A549 (cell line): Measurements from ENCODE around the gene OR8J1. TPM values are rescaled to one million over a fixed set of nuclear protein-coding genes. Genes with fewer than 3 reads are reported as not detected.

Experiments
- polyA plus RNA-seq, 4 experiments: library from polyadenylated mRNA; depleted of rRNA in 3 of 4; stranded (reverse); fragments of >200 nt; fragmentation: RNase III in 1 of 4; extraction: RNeasy Plus Mini Kit Qiagen cat#74134 plus additional on column Dnase treatment in 1 of 4; gene quantifications; 2 replicates in 3 of 4; 3 replicates in 1 of 4; pipeline ENCODE4 v1.2.3, GENCODE V29; 2011 to 2017

OR8J1 gene
- polyA plus RNA-seq, 2 of the 4 experiments (the other 2 are of a cell fraction), result not detected

Other genes with a start within 250 kb of the OR8J1 start
- not detected in 2 replicates for gene OR8H3, start 231.9 kb upstream of the OR8J1 start, polyA plus RNA-seq (2011; rRNA removed)
- gene OR8H3, start 231.9 kb upstream of the OR8J1 start, polyA plus RNA-seq (2017; fragmentation: RNase III; extraction: RNeasy Plus Mini Kit Qiagen cat#74134 plus additional on column Dnase treatment), result not detected in 3 replicates
- not detected in 2 replicates for gene OR8J3, start 214.1 kb upstream of the OR8J1 start, polyA plus RNA-seq (2011; rRNA removed)
- not detected in 3 replicates for gene OR8J3, start 214.1 kb upstream of the OR8J1 start, polyA plus RNA-seq (2017; fragmentation: RNase III; extraction: RNeasy Plus Mini Kit Qiagen cat#74134 plus additional on column Dnase treatment)
- gene OR8K5, start 194.0 kb upstream of the OR8J1 start, polyA plus RNA-seq (2011; rRNA removed), result not detected in 2 replicates
- not detected in 3 replicates for gene OR8K5, start 194.0 kb upstream of the OR8J1 start, polyA plus RNA-seq (2017; fragmentation: RNase III; extraction: RNeasy Plus Mini Kit Qiagen cat#74134 plus additional on column Dnase treatment)
- not detected in 2 replicates for gene OR5J2, start 177.7 kb upstream of the OR8J1 start, polyA plus RNA-seq (2011; rRNA removed)
- not detected in 3 replicates for gene OR5J2, start 177.7 kb upstream of the OR8J1 start, polyA plus RNA-seq (2017; fragmentation: RNase III; extraction: RNeasy Plus Mini Kit Qiagen cat#74134 plus additional on column Dnase treatment)
- gene OR5T2, start 120.0 kb upstream of the OR8J1 start, polyA plus RNA-seq (2011; rRNA removed), result not detected in 2 replicates
- gene OR5T2, start 120.0 kb upstream of the OR8J1 start, polyA plus RNA-seq (2017; fragmentation: RNase III; extraction: RNeasy Plus Mini Kit Qiagen cat#74134 plus additional on column Dnase treatment), result not detected in 3 replicates
- not detected in 2 replicates for gene OR5T3, start 102.0 kb upstream of the OR8J1 start, polyA plus RNA-seq (2011; rRNA removed)
- not detected in 3 replicates for gene OR5T3, start 102.0 kb upstream of the OR8J1 start, polyA plus RNA-seq (2017; fragmentation: RNase III; extraction: RNeasy Plus Mini Kit Qiagen cat#74134 plus additional on column Dnase treatment)
- not detected in 2 replicates for gene OR5T1, start 80.1 kb upstream of the OR8J1 start, polyA plus RNA-seq (2011; rRNA removed)
- not detected in 3 replicates for gene OR5T1, start 80.1 kb upstream of the OR8J1 start, polyA plus RNA-seq (2017; fragmentation: RNase III; extraction: RNeasy Plus Mini Kit Qiagen cat#74134 plus additional on column Dnase treatment)
- gene OR8H1, start 62.0 kb upstream of the OR8J1 start, polyA plus RNA-seq (2011; rRNA removed), result not detected in 2 replicates
- gene OR8H1, start 62.0 kb upstream of the OR8J1 start, polyA plus RNA-seq (2017; fragmentation: RNase III; extraction: RNeasy Plus Mini Kit Qiagen cat#74134 plus additional on column Dnase treatment), result not detected in 3 replicates
- not detected in 2 replicates for gene OR8K3, start 39.1 kb upstream of the OR8J1 start, polyA plus RNA-seq (2011; rRNA removed)
- gene OR8K3, start 39.1 kb upstream of the OR8J1 start, polyA plus RNA-seq (2017; fragmentation: RNase III; extraction: RNeasy Plus Mini Kit Qiagen cat#74134 plus additional on column Dnase treatment), result not detected in 3 replicates
- not detected in 2 replicates for gene OR8K1, start 8.3 kb upstream of the OR8J1 start, polyA plus RNA-seq (2011; rRNA removed)
- not detected in 3 replicates for gene OR8K1, start 8.3 kb upstream of the OR8J1 start, polyA plus RNA-seq (2017; fragmentation: RNase III; extraction: RNeasy Plus Mini Kit Qiagen cat#74134 plus additional on column Dnase treatment)
- not detected in 2 replicates for gene OR8U1, start 21.3 kb downstream of the OR8J1 start, polyA plus RNA-seq (2011; rRNA removed)
- gene OR8U1, start 21.3 kb downstream of the OR8J1 start, polyA plus RNA-seq (2017; fragmentation: RNase III; extraction: RNeasy Plus Mini Kit Qiagen cat#74134 plus additional on column Dnase treatment), result not detected in 3 replicates
- not detected in 2 replicates for gene OR5AL1, start 58.4 kb downstream of the OR8J1 start, polyA plus RNA-seq (2011; rRNA removed)
- not detected in 3 replicates for gene OR5AL1, start 58.4 kb downstream of the OR8J1 start, polyA plus RNA-seq (2017; fragmentation: RNase III; extraction: RNeasy Plus Mini Kit Qiagen cat#74134 plus additional on column Dnase treatment)
- gene OR5M3, start 119.1 kb downstream of the OR8J1 start, polyA plus RNA-seq (2011; rRNA removed), result not detected in 2 replicates
- gene OR5M3, start 119.1 kb downstream of the OR8J1 start, polyA plus RNA-seq (2017; fragmentation: RNase III; extraction: RNeasy Plus Mini Kit Qiagen cat#74134 plus additional on column Dnase treatment), result not detected in 3 replicates
- not detected in 2 replicates for gene OR5M8, start 137.1 kb downstream of the OR8J1 start, polyA plus RNA-seq (2011; rRNA removed)
- gene OR5M8, start 137.1 kb downstream of the OR8J1 start, polyA plus RNA-seq (2017; fragmentation: RNase III; extraction: RNeasy Plus Mini Kit Qiagen cat#74134 plus additional on column Dnase treatment), result not detected in 3 replicates
- gene OR5M11, start 189.0 kb downstream of the OR8J1 start, polyA plus RNA-seq (2011; rRNA removed), result not detected in 2 replicates
- not detected in 3 replicates for gene OR5M11, start 189.0 kb downstream of the OR8J1 start, polyA plus RNA-seq (2017; fragmentation: RNase III; extraction: RNeasy Plus Mini Kit Qiagen cat#74134 plus additional on column Dnase treatment)
- gene OR5M10, start 223.4 kb downstream of the OR8J1 start, polyA plus RNA-seq (2011; rRNA removed), result not detected in 2 replicates
- gene OR5M10, start 223.4 kb downstream of the OR8J1 start, polyA plus RNA-seq (2017; fragmentation: RNase III; extraction: RNeasy Plus Mini Kit Qiagen cat#74134 plus additional on column Dnase treatment), result not detected in 3 replicates